WTC11 (cell line): Measurements from ENCODE around the gene KCTD2. TPM values are rescaled to one million over a fixed set of nuclear protein-coding genes. Genes with fewer than 3 reads are reported as not detected.

ENCODE experiments used
- ATAC-seq: fragments of 200-7000 bp; cut with Tn5 transposase; 2 replicates; pipeline ENCODE4 v1.10.0; 2021; ENCODE audit warnings: mild to moderate bottlenecking, moderate library complexity
- CTCF ChIA-PET: fragments of 300-600 bp; sonication (Branson Sonifier 250); formaldehyde crosslinking; loops from one replicate; lab custom pipeline; 2021; ENCODE audit warnings: antibody characterized with exemption; lab: Charles Lee
- POLR2A ChIA-PET: fragments of 350-600 bp; sonication (Branson Sonifier 250); formaldehyde crosslinking; loops from one replicate; lab custom pipeline; 2021; ENCODE audit warnings: antibody characterized with exemption; lab: Charles Lee
- DNase-seq: peaks from one replicate; pipeline ENCODE4 v3.0.0; 2021; ENCODE audit warnings: low spot score
- H3K27ac Mint-ChIP-seq: 2 replicates; pipeline ENCODE4 v1.8.0; 2021; ENCODE audit warnings: mixed read lengths
- H3K27me3 Mint-ChIP-seq: 2 replicates; pipeline ENCODE4 v1.8.0; 2021; ENCODE audit warnings: low read depth, mild to moderate bottlenecking, moderate library complexity, mixed read lengths
- H3K36me3 Mint-ChIP-seq: 2 replicates; pipeline ENCODE4 v1.8.0; 2021; ENCODE audit warnings: mixed read lengths
- H3K4me1 Mint-ChIP-seq: 2 replicates; pipeline ENCODE4 v1.8.0; 2022; ENCODE audit warnings: mixed read lengths
- H3K4me3 Mint-ChIP-seq: 2 replicates; pipeline ENCODE4 v1.8.0; 2021; ENCODE audit warnings: mild to moderate bottlenecking, moderate library complexity, mixed read lengths
- H3K9me3 Mint-ChIP-seq: 2 replicates; pipeline ENCODE4 v1.8.0; 2021; ENCODE audit warnings: mixed read lengths
- ARID4B ChIP-seq: sonication (generic); formaldehyde crosslinking; IDR thresholded peaks from 2 replicates; pipeline ENCODE4 v1.8.0; 2023; ENCODE audit warnings: missing genetic modification reagents, mild to moderate bottlenecking, borderline replicate concordance
- CREM ChIP-seq: sonication (generic); formaldehyde crosslinking; IDR thresholded peaks from 2 replicates; pipeline ENCODE4 v1.8.1; 2022; ENCODE audit warnings: mild to moderate bottlenecking, missing genetic modification reagents, moderate library complexity
- ETV6 ChIP-seq: sonication (generic); formaldehyde crosslinking; IDR thresholded peaks from 2 replicates; pipeline ENCODE4 v1.8.1; 2022; ENCODE audit warnings: mild to moderate bottlenecking, missing genetic modification reagents
- FOXK1 ChIP-seq: sonication (generic); formaldehyde crosslinking; IDR thresholded peaks from 2 replicates; pipeline ENCODE4 v1.8.0; 2022; ENCODE audit warnings: mild to moderate bottlenecking, moderate library complexity, missing genetic modification reagents
- GABPB1 ChIP-seq: sonication (generic); formaldehyde crosslinking; IDR thresholded peaks from 2 replicates; pipeline ENCODE4 v1.8.1; 2023; ENCODE audit warnings: mild to moderate bottlenecking, missing genetic modification reagents
- HMGA2 ChIP-seq: fragments of 250-450 bp; sonication (Bioruptor Pico); IDR thresholded peaks from 2 replicates; pipeline ENCODE4 v1.4.0; 2021; ENCODE audit warnings: mild to moderate bottlenecking, moderate library complexity
- JAZF1 ChIP-seq: fragments of 250-450 bp; sonication (Bioruptor Pico); IDR thresholded peaks from 2 replicates; pipeline ENCODE4 v1.9.0; 2021; ENCODE audit warnings: moderate library complexity, mild to moderate bottlenecking, inconsistent platforms
- KAT7 ChIP-seq: sonication (generic); formaldehyde crosslinking; IDR thresholded peaks from 2 replicates; pipeline ENCODE4 v1.8.1; 2023; ENCODE audit warnings: missing genetic modification reagents, mild to moderate bottlenecking, borderline replicate concordance
- MAX ChIP-seq: sonication (generic); formaldehyde crosslinking; IDR thresholded peaks from 2 replicates; pipeline ENCODE4 v1.8.0; 2022; ENCODE audit warnings: mild to moderate bottlenecking, missing genetic modification reagents
- MYBL2 ChIP-seq: sonication (generic); formaldehyde crosslinking; IDR thresholded peaks from 2 replicates; pipeline ENCODE4 v1.8.1; 2023; ENCODE audit warnings: mild to moderate bottlenecking, moderate library complexity, missing genetic modification reagents
- NFE2L1 ChIP-seq: sonication (generic); formaldehyde crosslinking; IDR thresholded peaks from 2 replicates; pipeline ENCODE4 v1.8.1; 2023; ENCODE audit warnings: missing genetic modification reagents
- NR1H2 ChIP-seq: sonication (generic); formaldehyde crosslinking; IDR thresholded peaks from 2 replicates; pipeline ENCODE4 v1.9.0; 2021; ENCODE audit warnings: mild to moderate bottlenecking, moderate library complexity, missing genetic modification reagents
- OVOL2 ChIP-seq: fragments of 250-450 bp; sonication (Bioruptor Pico); IDR thresholded peaks from 2 replicates; pipeline ENCODE4 v1.9.0; 2021; ENCODE audit warnings: mild to moderate bottlenecking, borderline replicate concordance
- SMAD3 ChIP-seq: sonication (generic); formaldehyde crosslinking; IDR thresholded peaks from 2 replicates; pipeline ENCODE4 v1.8.0; 2022; ENCODE audit warnings: missing genetic modification reagents, mild to moderate bottlenecking, borderline replicate concordance
- TCF7 ChIP-seq: sonication (generic); formaldehyde crosslinking; IDR thresholded peaks from 2 replicates; pipeline ENCODE4 v1.8.0; 2022; ENCODE audit warnings: mild to moderate bottlenecking, low read depth, missing genetic modification reagents, moderate library complexity
- TEAD1 ChIP-seq: sonication (generic); formaldehyde crosslinking; IDR thresholded peaks from 2 replicates; pipeline ENCODE4 v1.8.0; 2022; ENCODE audit warnings: mild to moderate bottlenecking, missing genetic modification reagents
- ZNF121 ChIP-seq: sonication (generic); formaldehyde crosslinking; IDR thresholded peaks from 2 replicates; pipeline ENCODE4 v1.8.0; 2023; ENCODE audit warnings: missing genetic modification reagents
- ZNF138 ChIP-seq: sonication (generic); formaldehyde crosslinking; conservative IDR thresholded peaks from 2 replicates; pipeline ENCODE4 v1.8.1; 2022; ENCODE audit warnings: mild to moderate bottlenecking, moderate library complexity, missing genetic modification reagents
- ZNF263 ChIP-seq: sonication (generic); formaldehyde crosslinking; IDR thresholded peaks from 2 replicates; pipeline ENCODE4 v1.8.1; 2022; ENCODE audit warnings: low read depth, mild to moderate bottlenecking, moderate library complexity, missing genetic modification reagents
- ZNF317 ChIP-seq: sonication (generic); formaldehyde crosslinking; IDR thresholded peaks from 2 replicates; pipeline ENCODE4 v1.8.1; 2023; ENCODE audit warnings: low read depth, mild to moderate bottlenecking, moderate library complexity, missing genetic modification reagents, borderline replicate concordance
- ZNF423 ChIP-seq: fragments of 250-450 bp; sonication (Bioruptor Pico); IDR thresholded peaks from 2 replicates; pipeline ENCODE4 v2.1.2; 2022; ENCODE audit warnings: mild to moderate bottlenecking, moderate library complexity
- total RNA-seq: library from RNA; stranded (reverse); gene quantifications from 3 replicates; pipeline ENCODE4 v1.2.3, GENCODE V29; 2021
- TF ChIP-seq, protein P1 (sequence below): sonication (generic); formaldehyde crosslinking; IDR thresholded peaks from 2 replicates; pipeline ENCODE4 v1.8.1; 2022; ENCODE audit warnings: mild to moderate bottlenecking, moderate library complexity, missing genetic modification reagents
- TF ChIP-seq, protein P2 (sequence below): sonication (generic); formaldehyde crosslinking; IDR thresholded peaks from 2 replicates; pipeline ENCODE4 v1.8.1; 2023; ENCODE audit warnings: mild to moderate bottlenecking, missing genetic modification reagents
- TF ChIP-seq, protein P3 (sequence below): sonication (generic); formaldehyde crosslinking; IDR thresholded peaks from 2 replicates; pipeline ENCODE4 v1.8.0; 2022; ENCODE audit warnings: mild to moderate bottlenecking, missing genetic modification reagents

The KCTD2 gene
- total RNA-seq, 1 experiment from 2014 or later, result 31.3 TPM

GRCh38 chr17:75032720-75033280, 14.2 kb upstream of the KCTD2 start:
- peaks cover 28% of the 10 kb centered on the region for H3K9me3 Mint-ChIP-seq
- DNase-seq, result peak; percentile 26
- ChIA-PET CTCF (interaction anchor here (1.1 to 3.6 kb wide), 8 partner anchors 9 to 113 kb away, joined by 3 to 48 read pairs (median 6); partner anchors contain the start of genes HID1 and MRPL58), POLR2A (interaction anchor here (1.3 kb wide), 1 partner anchor 20 kb away, joined by 7 read pairs; the partner anchor contains the start of gene MRPL58)
- TF ChIP-seq ZNF121 (CRISPR knock-in tag) (peak; percentile 83), TCF7 (CRISPR knock-in tag) (no peak), OVOL2 (CRISPR knock-in tag) (no peak), NFE2L1 (CRISPR knock-in tag) (no peak), NR1H2 (CRISPR knock-in tag) (no peak), MAX (CRISPR knock-in tag) (no peak)
- H3K27ac Mint-ChIP-seq, result no peak overlapping the region
- no peak for ATAC-seq
- H3K4me3 Mint-ChIP-seq, result peak overlapping the region; percentile 99
- H3K27me3 Mint-ChIP-seq, result peaks cover 27% of the 10 kb centered on the region
- H3K4me1 Mint-ChIP-seq, result peaks cover 26% of the 10 kb centered on the region
- peaks cover 20% of the 10 kb centered on the region for H3K36me3 Mint-ChIP-seq

GRCh38 chr17:75033346-75034235, 13.4 kb upstream of the KCTD2 start:
- Mint-ChIP-seq H3K36me3 (peaks cover 22% of the 10 kb centered on the region), H3K4me1 (peaks cover 26% of the 10 kb centered on the region), H3K27ac (peak overlapping the region; percentile 94), H3K4me3 (peak overlapping the region; percentile 99), H3K27me3 (peaks cover 27% of the 10 kb centered on the region), H3K9me3 (peaks cover 24% of the 10 kb centered on the region)
- DNase-seq, result peak; percentile 99
- ChIA-PET POLR2A (interaction anchor here (0.5 to 2.2 kb wide), 5 partner anchors 13 to 257 kb away, joined by 3 to 24 read pairs (median 9); partner anchors contain the start of genes ATP5PD, FDXR, KCTD2 and MRPL58), CTCF (interaction anchor here (1.6 to 3.5 kb wide), 4 partner anchors 21 to 168 kb away, joined by 6 to 38 read pairs (median 14); partner anchors contain the start of gene MRPL58)
- ATAC-seq, result peak; percentile 46
- no peak for TF ChIP-seq JAZF1 (CRISPR knock-in tag)
- no peak for TF ChIP-seq ZNF263 (CRISPR knock-in tag)
- TF ChIP-seq ZNF138 (CRISPR knock-in tag), result no peak
- peak; percentile 28; the same call in 1 of the 2 replicates for TF ChIP-seq SMAD3 (CRISPR knock-in tag)
- 0 out of 2 replicates have a peak, but pooled peaks have one; percentile 60 for TF ChIP-seq GABPB1 (CRISPR knock-in tag)
- TF ChIP-seq, protein P1, sequence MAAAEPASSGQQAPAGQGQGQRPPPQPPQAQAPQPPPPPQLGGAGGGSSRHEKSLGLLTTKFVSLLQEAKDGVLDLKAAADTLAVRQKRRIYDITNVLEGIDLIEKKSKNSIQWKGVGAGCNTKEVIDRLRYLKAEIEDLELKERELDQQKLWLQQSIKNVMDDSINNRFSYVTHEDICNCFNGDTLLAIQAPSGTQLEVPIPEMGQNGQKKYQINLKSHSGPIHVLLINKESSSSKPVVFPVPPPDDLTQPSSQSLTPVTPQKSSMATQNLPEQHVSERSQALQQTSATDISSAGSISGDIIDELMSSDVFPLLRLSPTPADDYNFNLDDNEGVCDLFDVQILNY, result 0 out of 2 replicates have a peak, but pooled peaks have one; percentile 31
- no peak for TF ChIP-seq OVOL2 (CRISPR knock-in tag)
- peak; percentile 33 for TF ChIP-seq ARID4B
- no peak; the same call in 1 of the 2 replicates for TF ChIP-seq ETV6 (CRISPR knock-in tag)
- no peak for TF ChIP-seq CREM (CRISPR knock-in tag)
- TF ChIP-seq, protein P2, sequence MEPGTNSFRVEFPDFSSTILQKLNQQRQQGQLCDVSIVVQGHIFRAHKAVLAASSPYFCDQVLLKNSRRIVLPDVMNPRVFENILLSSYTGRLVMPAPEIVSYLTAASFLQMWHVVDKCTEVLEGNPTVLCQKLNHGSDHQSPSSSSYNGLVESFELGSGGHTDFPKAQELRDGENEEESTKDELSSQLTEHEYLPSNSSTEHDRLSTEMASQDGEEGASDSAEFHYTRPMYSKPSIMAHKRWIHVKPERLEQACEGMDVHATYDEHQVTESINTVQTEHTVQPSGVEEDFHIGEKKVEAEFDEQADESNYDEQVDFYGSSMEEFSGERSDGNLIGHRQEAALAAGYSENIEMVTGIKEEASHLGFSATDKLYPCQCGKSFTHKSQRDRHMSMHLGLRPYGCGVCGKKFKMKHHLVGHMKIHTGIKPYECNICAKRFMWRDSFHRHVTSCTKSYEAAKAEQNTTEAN (CRISPR knock-in tag), result no peak
- TF ChIP-seq HMGA2 (CRISPR knock-in tag), result no peak
- TF ChIP-seq, protein P3, sequence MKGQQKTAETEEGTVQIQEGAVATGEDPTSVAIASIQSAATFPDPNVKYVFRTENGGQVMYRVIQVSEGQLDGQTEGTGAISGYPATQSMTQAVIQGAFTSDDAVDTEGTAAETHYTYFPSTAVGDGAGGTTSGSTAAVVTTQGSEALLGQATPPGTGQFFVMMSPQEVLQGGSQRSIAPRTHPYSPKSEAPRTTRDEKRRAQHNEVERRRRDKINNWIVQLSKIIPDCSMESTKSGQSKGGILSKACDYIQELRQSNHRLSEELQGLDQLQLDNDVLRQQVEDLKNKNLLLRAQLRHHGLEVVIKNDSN, result peak; percentile 78; the same call in 1 of the 2 replicates
- TF ChIP-seq FOXK1 (CRISPR knock-in tag), result no peak
- TF ChIP-seq ZNF317 (CRISPR knock-in tag), result no peak
- TF ChIP-seq ZNF423 (CRISPR knock-in tag), result 0 out of 2 replicates have a peak, but pooled peaks have one; percentile 4
- TF ChIP-seq TEAD1 (CRISPR knock-in tag), result peak; percentile 69; the same call in 1 of the 2 replicates
- TF ChIP-seq ZNF121 (CRISPR knock-in tag), result 0 out of 2 replicates have a peak, but pooled peaks have one; percentile 49
- 0 out of 2 replicates have a peak, but pooled peaks have one; percentile 34 for TF ChIP-seq MYBL2 (CRISPR knock-in tag)
- no peak for TF ChIP-seq KAT7
- peak; percentile 16; the same call in 1 of the 2 replicates for TF ChIP-seq MAX (CRISPR knock-in tag)
